Endodermal cell (in vitro differentiated cells): ENCODE measurements around the gene MARCHF10. TPM values are rescaled to one million over a fixed set of nuclear protein-coding genes. Genes with fewer than 3 reads are reported as not detected.
A peak's percentile ranks its signal among the peaks of the same experiment; 100 is the strongest.

Experiments used
- DNase-seq: peaks from one replicate; pipeline ENCODE4 v3.0.0-alpha.2; 2017
- H3K27ac ChIP-seq: 2 replicates; pipeline ENCODE4 v1.5.1; 2013; ENCODE audit warnings: mild to moderate bottlenecking, low read depth, low read length, moderate library complexity
- H3K27me3 ChIP-seq: 2 replicates; pipeline ENCODE4 v1.6.1; 2013; ENCODE audit warnings: mild to moderate bottlenecking, low read length, moderate library complexity; ENCODE audit not compliant: insufficient read depth, control insufficient read depth, poor library complexity, severe bottlenecking
- H3K36me3 ChIP-seq: 2 replicates; pipeline ENCODE4 v1.7.0; 2013; ENCODE audit warnings: mild to moderate bottlenecking, low read length, moderate library complexity; ENCODE audit not compliant: control insufficient read depth, insufficient read depth
- H3K4me1 ChIP-seq: one replicate; pipeline ENCODE4 v1.7.0; 2013; ENCODE audit warnings: low read length; ENCODE audit not compliant: control insufficient read depth, insufficient read depth
- H3K4me3 ChIP-seq: 2 replicates; pipeline ENCODE4 v1.5.1; 2013; ENCODE audit warnings: mild to moderate bottlenecking, low read length, moderate library complexity
- H3K9ac ChIP-seq: 2 replicates; pipeline ENCODE4 v1.6.1; 2013; ENCODE audit warnings: mild to moderate bottlenecking, low read length, moderate library complexity; ENCODE audit not compliant: poor library complexity, severe bottlenecking; ENCODE audit errors: extremely low read depth
- H3K9me3 ChIP-seq: 2 replicates; pipeline ENCODE4 v1.6.1; 2013; ENCODE audit warnings: mild to moderate bottlenecking, low read length, moderate library complexity; ENCODE audit not compliant: control insufficient read depth
- H3K27ac Mint-ChIP-seq: 2 replicates; pipeline ENCODE4 v1.8.0; 2020; ENCODE audit warnings: mixed read lengths
- H3K27me3 Mint-ChIP-seq: 2 replicates; pipeline ENCODE4 v1.8.0; 2021; ENCODE audit warnings: mild to moderate bottlenecking, mixed read lengths; ENCODE audit not compliant: insufficient read depth
- H3K36me3 Mint-ChIP-seq: 2 replicates; pipeline ENCODE4 v1.8.0; 2020; ENCODE audit warnings: low read depth, mixed read lengths
- H3K4me1 Mint-ChIP-seq: 2 replicates; pipeline ENCODE4 v1.8.0; 2020; ENCODE audit warnings: mixed read lengths
- H3K4me3 Mint-ChIP-seq: 2 replicates; pipeline ENCODE4 v1.8.0; 2020; ENCODE audit warnings: mild to moderate bottlenecking, moderate library complexity, mixed read lengths
- H3K9me3 Mint-ChIP-seq: 2 replicates; pipeline ENCODE4 v1.8.0; 2020; ENCODE audit warnings: mild to moderate bottlenecking, mixed read lengths
- WGBS, 2 experiments: methylation state at CpG; one replicate each; pipeline versions ENCODE4 v1.1.5 to v1.1.7; 2013; ENCODE audit warnings: missing lambda C conversion rate in 2 of 2, mixed read lengths in 1 of 2; ENCODE audit not compliant: insufficient coverage in 1 of 2, insufficient read length in 1 of 2; 5-methylcytosine and 5-hydroxymethylcytosine counted together
- total RNA-seq, 2 donors: library from RNA; stranded (reverse); fragmentation: NEBNext Ultra II Directional in 1 of 2; extraction: Animal tissue kit (Norgen Biotek cat#: 25700) in 1 of 2; gene quantifications; 2 replicates in 1 of 2; 3 replicates in 1 of 2; pipeline ENCODE4 v1.2.1, GENCODE V29; 2021
- TF ChIP-seq, protein P1 (sequence below): fragments of 200-600 bp; sonication (generic); conservative IDR thresholded peaks from 2 replicates; pipeline ENCODE4 v1.5.0; 2021; ENCODE audit warnings: antibody characterized with exemption, mild to moderate bottlenecking

Gene MARCHF10
- total RNA-seq, 2 donors from 2014 or later = 0.57 to 1.7 TPM

DNA sequence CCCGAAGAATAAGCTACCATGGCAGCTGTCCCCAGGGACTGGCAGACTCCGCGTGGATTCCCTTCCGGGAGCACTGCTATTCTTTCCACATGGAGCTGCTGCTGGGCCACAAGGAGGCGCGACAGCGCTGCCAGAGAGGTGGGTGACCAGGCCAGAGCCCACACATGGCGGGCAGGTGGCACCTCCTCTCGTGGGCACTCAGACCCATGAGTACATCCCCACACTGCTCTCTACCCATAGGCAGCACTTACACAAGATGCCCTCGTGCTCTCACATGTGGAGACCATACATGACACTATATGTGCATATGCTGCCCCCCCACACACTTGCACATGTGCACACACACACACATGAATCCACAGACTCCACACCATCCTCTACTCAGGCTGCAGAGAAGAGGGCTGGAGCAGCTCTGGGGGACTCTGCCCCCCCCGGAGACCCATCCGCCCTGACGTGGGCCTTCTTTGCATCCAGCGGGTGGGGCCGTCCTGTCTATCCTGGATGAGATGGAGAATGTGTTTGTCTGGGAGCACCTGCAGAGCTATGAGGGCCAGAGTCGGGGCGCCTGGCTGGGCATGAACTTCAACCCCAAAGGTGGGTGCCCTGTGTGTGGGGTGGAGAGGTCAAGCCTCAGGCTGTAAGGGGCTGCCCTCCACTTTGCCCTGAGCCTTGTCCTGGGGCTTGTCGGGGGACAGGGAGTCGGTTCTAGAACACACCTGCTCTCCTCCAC lies 117.8 kb downstream of the MARCHF10 start:
- no peak overlapping the region for H3K27ac ChIP-seq

GRCh38 chr17:62689441-62690167 lies 118.5 kb downstream of the MARCHF10 start:
- Mint-ChIP-seq H3K9me3 (peaks cover 11% of the 10 kb centered on the region), H3K27me3 (no peaks in the 10 kb centered on the region), H3K36me3 (peaks cover 45% of the 10 kb centered on the region), H3K27ac (no peak overlapping the region), H3K4me1 (peaks cover 10% of the 10 kb centered on the region), H3K4me3 (no peak overlapping the region)
- H3K27ac ChIP-seq = no peak overlapping the region
- peaks cover 8% of the 10 kb centered on the region for H3K4me1 ChIP-seq
- no peaks in the 10 kb centered on the region for H3K27me3 ChIP-seq
- H3K9me3 ChIP-seq = peaks cover 11% of the 10 kb centered on the region
- peak; percentile 42 for DNase-seq
- WGBS, 2 experiments = 89 to 91% methylated on average over 15 to 37 of the region's 37 CpGs
- TF ChIP-seq, protein P1, sequence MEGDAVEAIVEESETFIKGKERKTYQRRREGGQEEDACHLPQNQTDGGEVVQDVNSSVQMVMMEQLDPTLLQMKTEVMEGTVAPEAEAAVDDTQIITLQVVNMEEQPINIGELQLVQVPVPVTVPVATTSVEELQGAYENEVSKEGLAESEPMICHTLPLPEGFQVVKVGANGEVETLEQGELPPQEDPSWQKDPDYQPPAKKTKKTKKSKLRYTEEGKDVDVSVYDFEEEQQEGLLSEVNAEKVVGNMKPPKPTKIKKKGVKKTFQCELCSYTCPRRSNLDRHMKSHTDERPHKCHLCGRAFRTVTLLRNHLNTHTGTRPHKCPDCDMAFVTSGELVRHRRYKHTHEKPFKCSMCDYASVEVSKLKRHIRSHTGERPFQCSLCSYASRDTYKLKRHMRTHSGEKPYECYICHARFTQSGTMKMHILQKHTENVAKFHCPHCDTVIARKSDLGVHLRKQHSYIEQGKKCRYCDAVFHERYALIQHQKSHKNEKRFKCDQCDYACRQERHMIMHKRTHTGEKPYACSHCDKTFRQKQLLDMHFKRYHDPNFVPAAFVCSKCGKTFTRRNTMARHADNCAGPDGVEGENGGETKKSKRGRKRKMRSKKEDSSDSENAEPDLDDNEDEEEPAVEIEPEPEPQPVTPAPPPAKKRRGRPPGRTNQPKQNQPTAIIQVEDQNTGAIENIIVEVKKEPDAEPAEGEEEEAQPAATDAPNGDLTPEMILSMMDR = no peak
- peaks cover 39% of the 10 kb centered on the region for H3K36me3 ChIP-seq
- no peak overlapping the region for H3K9ac ChIP-seq
- no peak overlapping the region for H3K4me3 ChIP-seq

More for the DNA sequence above, 117.8 kb downstream of the MARCHF10 start:
- 95 to 97% methylated on average over 10 to 19 of the region's 19 CpGs for WGBS, 2 experiments
- Histone ChIP-seq H3K9me3 (peaks cover 6% of the 10 kb centered on the region), H3K36me3 (peaks cover 32% of the 10 kb centered on the region), H3K4me3 (no peak overlapping the region), H3K27me3 (no peaks in the 10 kb centered on the region), H3K4me1 (peaks cover 8% of the 10 kb centered on the region), H3K9ac (no peak overlapping the region)
- DNase-seq = peak; percentile 63
- H3K4me1 Mint-ChIP-seq = peaks cover 12% of the 10 kb centered on the region
- TF ChIP-seq, protein P1 = peak; percentile 26
- no peak overlapping the region for H3K4me3 Mint-ChIP-seq
- no peaks in the 10 kb centered on the region for H3K27me3 Mint-ChIP-seq
- H3K9me3 Mint-ChIP-seq = peaks cover 4% of the 10 kb centered on the region
- no peak overlapping the region for H3K27ac Mint-ChIP-seq
- peaks cover 38% of the 10 kb centered on the region for H3K36me3 Mint-ChIP-seq

DNA sequence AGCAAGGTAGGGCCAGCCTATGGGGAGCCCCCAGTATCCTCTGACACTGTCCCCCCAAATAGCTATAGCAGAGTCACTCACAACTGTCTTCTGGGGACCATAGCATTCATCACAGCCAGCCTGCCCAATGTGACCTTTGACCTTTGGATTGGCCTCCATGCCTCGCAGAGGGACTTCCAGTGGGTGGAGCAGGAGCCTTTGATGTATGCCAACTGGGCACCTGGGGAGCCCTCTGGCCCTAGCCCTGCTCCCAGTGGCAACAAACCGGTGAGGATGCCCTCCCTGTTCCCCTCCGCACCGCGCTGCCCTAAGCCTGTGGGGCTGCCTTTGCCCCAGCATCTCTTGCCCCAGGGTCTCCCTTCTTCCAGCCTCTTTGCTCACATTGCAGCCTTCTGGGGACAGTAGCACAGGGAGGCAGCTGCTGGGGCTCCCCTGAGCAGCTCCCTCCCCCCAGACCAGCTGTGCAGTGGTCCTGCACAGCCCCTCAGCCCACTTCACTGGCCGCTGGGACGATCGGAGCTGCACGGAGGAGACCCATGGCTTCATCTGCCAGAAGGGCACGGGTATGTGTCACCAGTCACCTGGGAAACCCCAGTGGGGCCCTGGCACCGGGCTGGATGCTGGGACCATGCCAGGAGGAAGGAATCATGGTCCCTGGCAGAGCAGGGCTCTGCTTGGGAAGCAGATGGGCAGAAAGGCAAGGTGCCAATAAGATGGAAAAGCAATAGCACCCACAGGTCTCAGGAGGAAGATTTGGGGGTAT lies 119.5 kb downstream of the MARCHF10 start:
- Histone ChIP-seq H3K4me1 (no peaks in the 10 kb centered on the region), H3K27ac (no peak overlapping the region), H3K9ac (no peak overlapping the region), H3K9me3 (peaks cover 15% of the 10 kb centered on the region), H3K27me3 (no peaks in the 10 kb centered on the region), H3K4me3 (no peak overlapping the region), H3K36me3 (peaks cover 49% of the 10 kb centered on the region)
- H3K27me3 Mint-ChIP-seq = no peaks in the 10 kb centered on the region
- H3K9me3 Mint-ChIP-seq = peaks cover 14% of the 10 kb centered on the region
- H3K36me3 Mint-ChIP-seq = peaks cover 56% of the 10 kb centered on the region
- 96 to 98% methylated on average over 9 to 11 of the region's 11 CpGs for WGBS, 2 experiments
- DNase-seq = no peak
- no peak overlapping the region for H3K27ac Mint-ChIP-seq
- H3K4me3 Mint-ChIP-seq = no peak overlapping the region
- TF ChIP-seq, protein P1 = no peak
- peaks cover 2% of the 10 kb centered on the region for H3K4me1 Mint-ChIP-seq
